Putamen (tissue), 1 donor: ENCODE results near the gene TRHDE.
A peak's percentile ranks its signal among the peaks of the same experiment; 100 is the strongest.

Experiments used
- DNase-seq: peaks from one replicate; pipeline ENCODE4 v3.0.0-alpha.2; 2016; ENCODE audit warnings: low spot score

Gene TRHDE

DNA sequence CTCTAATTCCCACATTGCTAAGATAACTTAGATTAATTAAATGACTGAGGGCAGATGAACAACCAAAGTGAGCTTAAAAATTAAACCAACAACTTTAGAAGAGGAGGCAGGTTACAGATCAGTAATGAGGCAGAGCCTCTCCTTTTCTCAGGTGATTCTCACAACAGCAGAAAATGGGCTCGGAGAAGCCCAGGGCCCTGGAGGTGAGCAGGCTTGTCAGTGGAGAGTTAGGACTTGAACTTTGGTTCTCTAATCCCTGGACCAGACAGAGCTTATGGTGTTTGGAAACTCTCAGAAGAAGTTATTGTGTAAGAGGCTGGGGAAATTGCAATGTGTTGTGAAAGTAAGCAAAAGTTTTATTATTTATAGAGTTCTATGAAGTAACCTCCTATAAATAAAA, 2.8 kb downstream of the TRHDE start:
- no peak for DNase-seq

GRCh38 chr12:72275526-72275925, 3.4 kb downstream of the TRHDE start:
- no peak for DNase-seq

- no peak for DNase-seq
Observed at GRCh38 chr12:72276181-72276805, 4.1 kb downstream of the TRHDE start.

- no peak for DNase-seq
Observed at GRCh38 chr12:72277415-72277814, 5.2 kb downstream of the TRHDE start.

- DNase-seq, result no peak
Observed at GRCh38 chr12:72278894-72279293, 6.7 kb downstream of the TRHDE start.

- DNase-seq, result no peak
Observed at GRCh38 chr12:72281126-72281525, 9.0 kb downstream of the TRHDE start.

GRCh38 chr12:72282721-72283120, 10.6 kb downstream of the TRHDE start:
- peak; percentile 47 for DNase-seq

DNA sequence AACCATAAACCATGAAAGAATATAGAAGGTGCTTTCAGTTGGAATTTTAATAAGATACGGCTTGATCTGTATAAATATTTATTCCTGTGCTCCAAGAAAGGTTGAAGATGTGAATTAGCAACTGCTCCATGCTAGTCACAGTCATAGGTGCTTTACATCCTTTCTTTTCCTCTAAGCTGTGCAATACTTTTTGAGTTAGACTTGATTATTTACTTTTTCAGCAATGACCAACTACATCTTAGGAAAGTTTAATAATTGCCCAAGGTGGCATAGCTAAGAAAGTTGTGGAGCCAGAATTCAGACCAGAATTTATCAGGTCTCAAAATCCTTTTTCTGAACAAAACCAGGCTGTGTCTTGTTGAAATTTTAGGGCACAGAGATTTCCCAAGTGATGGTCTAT, 13.7 kb downstream of the TRHDE start:
- DNase-seq, result no peak

GRCh38 chr12:72286526-72286925, 14.4 kb downstream of the TRHDE start:
- no peak for DNase-seq

- DNase-seq, result no peak
Observed at GRCh38 chr12:72288436-72288835, 16.3 kb downstream of the TRHDE start.

GRCh38 chr12:72288911-72289310, 16.7 kb downstream of the TRHDE start:
- DNase-seq, result no peak

DNA sequence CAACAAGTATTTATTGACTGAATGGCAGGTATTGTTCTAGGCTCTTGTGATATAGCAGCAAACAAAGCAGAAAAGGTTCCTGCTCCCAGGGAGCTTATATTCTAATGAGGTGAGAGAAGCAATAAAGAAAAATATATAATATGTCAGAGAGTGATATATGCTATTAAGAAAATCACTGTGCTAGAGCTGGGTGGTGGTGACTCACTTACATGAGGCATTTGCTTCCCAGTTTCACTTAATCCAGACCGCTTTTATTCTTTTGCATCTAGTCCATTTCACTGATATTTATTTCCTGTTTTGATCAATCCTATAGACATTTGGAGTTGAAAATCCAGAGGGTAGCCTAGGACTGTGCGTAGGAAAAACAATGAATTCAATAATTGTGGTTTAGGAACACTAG, 17.5 kb downstream of the TRHDE start:
- DNase-seq, result no peak

- no peak for DNase-seq
Observed at GRCh38 chr12:72291175-72291574, 19.0 kb downstream of the TRHDE start.

DNA sequence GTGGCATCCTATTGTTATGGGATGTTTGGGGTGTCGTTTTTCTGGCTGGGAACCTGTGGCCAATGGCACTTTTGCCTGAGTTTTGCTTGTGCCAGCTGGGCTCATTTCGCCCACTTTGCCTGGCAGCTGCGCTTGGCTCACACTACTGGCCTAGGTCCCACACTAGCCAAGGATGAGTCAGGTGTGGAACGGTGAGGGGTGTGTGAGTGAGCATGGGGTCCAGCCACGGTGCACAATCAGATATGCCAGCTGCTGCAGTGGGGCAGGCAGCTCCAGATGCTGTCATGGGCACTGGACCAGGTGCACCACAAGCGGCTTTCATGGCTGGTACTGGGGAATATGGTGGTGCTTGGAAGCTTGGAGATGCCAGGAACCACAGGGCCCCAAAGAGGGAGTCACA, 21.5 kb downstream of the TRHDE start:
- no peak for DNase-seq

- no peak for DNase-seq
Observed at GRCh38 chr12:72295101-72295500, 22.9 kb downstream of the TRHDE start.

DNA sequence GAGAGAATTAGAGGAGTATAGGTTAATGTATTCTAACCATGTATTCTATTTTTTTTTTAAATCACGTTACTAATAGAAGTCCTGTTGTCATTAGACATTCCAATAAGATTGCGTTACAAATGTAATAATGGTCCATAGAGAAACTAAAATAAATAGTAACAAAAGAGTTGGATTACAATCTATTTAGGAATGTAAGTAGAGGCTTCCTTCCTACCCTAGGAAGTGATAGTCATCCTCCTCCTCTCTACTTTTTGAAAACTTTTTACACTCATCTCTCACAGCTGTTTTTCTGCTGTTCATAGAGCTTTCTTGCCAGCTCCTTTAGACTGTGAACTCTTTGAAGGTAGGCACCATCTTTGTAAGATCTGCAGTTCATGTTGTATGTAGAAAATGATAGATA, 23.6 kb downstream of the TRHDE start:
- DNase-seq, result no peak

GRCh38 chr12:72296389-72296788, 24.2 kb downstream of the TRHDE start:
- DNase-seq, result no peak

DNA sequence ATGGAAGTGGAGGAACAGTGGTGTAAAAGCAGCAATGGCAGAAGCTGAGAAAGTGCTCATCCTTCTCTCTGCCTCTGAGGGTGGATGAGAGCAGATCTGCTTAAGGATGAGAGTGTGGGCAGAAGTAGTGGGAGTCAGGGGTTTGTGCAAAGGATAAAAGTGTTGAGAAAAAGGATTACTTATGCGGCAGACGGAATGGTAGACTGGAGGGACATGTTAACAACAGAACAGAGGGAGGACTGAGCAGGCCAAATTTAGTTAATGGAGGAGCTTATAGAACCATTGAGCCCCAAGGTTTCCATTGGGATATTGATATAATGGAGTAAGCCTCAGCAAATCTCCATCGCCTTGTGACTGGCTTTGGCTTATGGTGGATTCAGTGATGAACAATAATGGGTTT, 25.5 kb downstream of the TRHDE start:
- DNase-seq, result no peak

GRCh38 chr12:72300728-72301127, 28.6 kb downstream of the TRHDE start:
- DNase-seq, result no peak

GRCh38 chr12:72304751-72305150, 32.6 kb downstream of the TRHDE start:
- no peak for DNase-seq

GRCh38 chr12:72307229-72307628, 35.1 kb downstream of the TRHDE start:
- no peak for DNase-seq

DNA sequence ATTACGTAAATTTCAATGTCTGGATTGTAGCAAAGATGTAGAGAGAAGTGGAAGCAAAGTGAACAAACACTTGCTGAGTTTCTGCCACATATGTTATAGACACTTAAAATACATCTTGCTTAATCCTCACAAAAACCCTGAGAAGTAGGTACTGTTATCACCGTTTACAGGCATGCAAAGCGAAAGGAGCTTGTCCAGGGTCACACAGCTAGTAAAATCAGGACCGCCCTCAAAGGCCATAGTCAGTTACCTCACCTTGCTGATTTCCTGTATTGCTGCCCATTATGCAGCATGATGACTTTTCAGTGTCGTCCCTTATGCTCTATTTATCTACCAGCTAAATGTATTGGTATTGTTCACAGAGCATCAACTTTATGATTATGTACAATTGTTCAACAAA, 39.8 kb downstream of the TRHDE start:
- DNase-seq, result no peak

DNA sequence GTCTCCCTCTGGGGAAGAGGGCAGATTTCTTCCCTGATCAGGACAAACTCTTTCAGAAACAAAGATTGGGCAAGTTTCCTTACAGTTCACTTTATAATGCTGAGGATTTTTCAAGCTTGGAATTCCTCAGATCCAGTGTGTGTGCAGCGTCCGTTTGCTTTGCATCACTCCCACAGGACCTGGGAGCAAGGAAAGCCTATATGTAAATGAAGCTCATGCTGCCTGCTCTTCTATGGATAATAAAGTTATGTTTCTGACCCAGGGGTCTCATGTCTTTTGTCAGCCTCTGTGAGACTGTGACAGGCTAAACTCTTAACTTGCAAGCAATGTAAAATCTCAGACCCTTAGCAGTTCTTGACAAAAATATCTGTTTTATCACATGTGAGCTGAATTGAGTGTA, 41.6 kb downstream of the TRHDE start:
- no peak for DNase-seq

DNA sequence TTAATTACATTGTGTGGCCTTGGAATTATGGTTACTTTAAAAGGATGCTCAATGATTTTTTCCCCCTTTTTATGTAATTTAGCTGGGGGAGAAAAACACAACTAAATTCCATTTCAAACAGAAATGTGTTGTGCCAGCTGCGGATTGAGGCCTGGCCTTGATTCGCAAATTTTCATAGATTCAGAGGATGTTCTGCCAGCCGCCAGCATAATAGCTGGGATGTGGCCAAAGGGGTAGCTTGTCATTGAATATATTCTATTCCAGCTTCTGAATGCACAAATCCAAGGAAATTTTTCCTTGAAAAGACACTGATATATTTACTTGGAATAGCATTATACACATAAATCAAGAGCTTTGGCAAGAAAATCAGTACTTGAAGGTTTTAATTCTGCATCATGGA, 43.7 kb downstream of the TRHDE start:
- DNase-seq, result peak; percentile 12

DNA sequence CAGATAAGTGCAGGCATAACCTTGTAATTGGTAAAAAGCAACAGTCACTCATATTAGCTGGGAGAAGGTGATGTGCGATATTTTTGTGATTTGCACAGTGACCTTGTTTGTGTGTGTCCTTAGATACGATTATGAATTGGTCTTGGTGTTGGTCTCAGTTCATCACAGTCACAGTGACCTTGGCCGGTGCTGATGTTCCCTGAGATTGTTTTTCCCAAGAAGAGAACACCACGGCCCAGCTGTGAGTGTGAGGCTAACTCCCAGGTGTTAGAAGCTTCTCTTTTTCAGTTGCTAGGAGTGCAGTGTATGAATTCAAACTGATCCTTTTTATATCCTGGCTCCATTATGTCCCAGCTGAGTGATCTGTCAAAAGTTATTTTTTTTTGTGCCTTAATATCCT, 46.2 kb downstream of the TRHDE start:
- DNase-seq, result no peak
